ENCODE results near the gene DEK. TPM values are rescaled to one million over a fixed set of nuclear protein-coding genes. Genes with fewer than 3 reads are reported as not detected.

The DEK gene
- polyA plus RNA-seq, 1 of the 3 experiments (the other 2 are of a cell fraction): 34.2 TPM

GRCh38 chr6:18245079-18245478 lies 19.3 kb downstream of the DEK start:
- ChIA-PET CTCF (no interaction called here), POLR2A (no interaction called here)
- H3K4me2 ChIP-seq: no peak overlapping the region
- H3K79me2 ChIP-seq (ENCODE audit: insufficient read depth): peaks cover 91% of the 10 kb centered on the region
- H4K20me1 ChIP-seq (ENCODE audit: insufficient read depth): no peaks in the 10 kb centered on the region
- no peak overlapping the region for H3K4me3 ChIP-seq (ENCODE audit: low read depth in 2 of 2, low read length in 1 of 2)
- H3K9me3 ChIP-seq: no peaks in the 10 kb centered on the region
- no peaks in the 10 kb centered on the region for H3K27me3 ChIP-seq (ENCODE audit: insufficient read depth)
- H3K36me3 ChIP-seq (replicated peaks in 1 of 2; ENCODE audit: control insufficient read depth in 1 of 2, insufficient read depth in 2 of 2, low read length in 1 of 2): peaks cover 74 to 81% of the 10 kb centered on the region in 2 experiments
- H2AFZ ChIP-seq (ENCODE audit: low read depth): no peak overlapping the region
- H3F3A ChIP-seq (replicated peaks; ENCODE audit: insufficient read depth): peaks cover 28% of the 10 kb centered on the region
- H3K9me2 ChIP-seq: no peaks in the 10 kb centered on the region
- no peak overlapping the region for H3K9ac ChIP-seq
- no peak for DNase-seq
- 100% methylated on average over 1 of the region's 1 CpG for WGBS (ENCODE audit: low lambda C conversion rate)
- no peak overlapping the region for H3K27ac ChIP-seq (ENCODE audit: low read depth in 2 of 2, low read length in 1 of 2)
- no peaks in the 10 kb centered on the region for H3K4me1 ChIP-seq (ENCODE audit: control insufficient read depth in 1 of 2, insufficient read depth in 2 of 2, low read depth in 1 of 2, low read length in 1 of 2)
- TF ChIP-seq ZBTB33 (IDR thresholded peaks at IDR 0.05; ENCODE audit: borderline replicate concordance, low read depth) (no peak), NRF1 (IDR thresholded peaks at IDR 0.05; ENCODE audit: low read depth, low read length) (no peak), MEF2A (IDR thresholded peaks at IDR 0.05; ENCODE audit: borderline replicate concordance, low read depth) (no peak), EZH2phosphoT487 (IDR thresholded peaks at IDR 0.05; ENCODE audit: borderline replicate concordance, low read depth) (no peak), IRF3 (IDR thresholded peaks at IDR 0.05; ENCODE audit: low read depth, low read length) (no peak), SMC3 (IDR thresholded peaks at IDR 0.05; ENCODE audit: low read depth, low read length) (no peak), PBX3 (IDR thresholded peaks at IDR 0.05) (no peak), NFIC (IDR thresholded peaks at IDR 0.05; ENCODE audit: borderline replicate concordance) (no peak), GABPA (IDR thresholded peaks at IDR 0.05; ENCODE audit: low read depth) (no peak), TCF12 (IDR thresholded peaks at IDR 0.05) (no peak), GATA2 (CRISPR knock-in tag; IDR thresholded peaks at IDR 0.05) (no peak), EP300 (IDR thresholded peaks at IDR 0.05; ENCODE audit: borderline replicate concordance in 1 of 2, low read depth in 1 of 2, low read length in 1 of 2) (no peak), TAF1 (IDR thresholded peaks at IDR 0.05; ENCODE audit: borderline replicate concordance, low read depth, low read length) (no peak), RXRA (IDR thresholded peaks at IDR 0.05; ENCODE audit: borderline replicate concordance, low read depth) (no peak), JUND (IDR thresholded peaks at IDR 0.05) (no peak), RCOR1 (IDR thresholded peaks at IDR 0.05; ENCODE audit: low read length) (no peak), USF2 (IDR thresholded peaks at IDR 0.05; ENCODE audit: borderline replicate concordance, low read depth, low read length) (no peak), ELF1 (IDR thresholded peaks at IDR 0.05) (no peak)

Data from SK-N-SH (cell line).